Activated CD8-positive, alpha-beta memory T cell treated with anti-CD3 and anti-CD28 coated beads for 36 hours (primary cell): ENCODE data around the gene GSK3B. TPM values are rescaled to one million over a fixed set of nuclear protein-coding genes. Genes with fewer than 3 reads are reported as not detected.

Experiments
- CTCF ChIA-PET: fragments of 350-600 bp; sonication (Branson Sonifier 250); formaldehyde crosslinking; loops from one replicate; lab custom pipeline; 2021; ENCODE audit warnings: antibody characterized with exemption; lab: Charles Lee
- POLR2A ChIA-PET: fragments of 350-600 bp; sonication (Branson Sonifier 250); formaldehyde crosslinking; loops from one replicate; lab custom pipeline; 2021; ENCODE audit warnings: antibody characterized with exemption; lab: Charles Lee
- total RNA-seq, 2 experiments: library from RNA; stranded (reverse); gene quantifications; one replicate each; pipeline ENCODE4 v1.2.3, GENCODE V29; 2021

The GSK3B gene
- 10 to 100 TPM; 34.4 to 35.2 TPM for total RNA-seq

DNA sequence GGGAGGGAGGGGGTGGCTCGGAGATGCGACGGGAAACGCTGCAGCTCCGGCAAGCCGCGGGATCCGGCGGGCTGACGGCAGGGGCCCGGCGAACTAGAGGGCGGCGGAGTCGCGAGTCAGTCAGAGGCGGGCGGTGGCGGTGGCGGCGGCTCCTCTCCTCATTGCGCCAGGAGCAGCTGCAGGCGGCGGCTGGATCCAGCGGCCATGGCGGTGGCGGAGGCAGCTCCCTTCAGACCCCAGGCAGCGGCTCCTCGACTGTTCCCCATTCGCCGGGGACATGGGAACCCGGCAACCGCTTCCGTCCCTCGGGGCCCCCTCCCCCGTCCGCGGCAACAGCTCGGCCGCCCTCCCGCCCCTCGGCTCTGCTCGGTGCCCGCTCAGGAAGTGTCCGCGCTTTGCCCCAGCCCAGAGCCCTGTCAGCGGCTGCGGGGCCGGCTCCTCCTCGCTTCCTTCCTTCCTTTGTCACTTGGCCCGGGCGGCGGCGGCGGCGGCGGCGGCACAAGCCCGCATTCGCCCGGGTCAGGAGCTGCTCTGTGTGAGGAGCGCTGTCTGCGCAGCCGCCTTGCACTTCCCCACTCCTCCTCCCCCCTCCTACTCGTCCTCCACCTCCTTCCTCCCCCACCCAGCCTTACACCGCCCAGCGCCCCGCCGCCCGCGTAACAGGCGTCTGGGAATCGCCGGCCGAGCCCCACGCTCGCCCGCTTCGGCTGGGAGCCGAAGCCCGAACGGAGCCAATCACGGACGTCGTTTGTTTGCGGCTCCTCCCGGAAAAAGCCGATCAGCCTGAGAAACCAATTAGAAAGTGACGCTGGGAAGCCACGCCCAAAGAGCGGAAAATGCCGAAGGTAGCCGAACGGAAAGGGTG is at the start of gene GSK3B:
TSS of gene GSK3B (minus strand) at position 537 of the 865 bp plus-strand sequence. CDS start 1,013 bp downstream, outside the sequence.
- ChIA-PET POLR2A (interaction anchor here (0.6 to 2.3 kb wide), 4 partner anchors 42 to 463 kb away, joined by 3 to 14 read pairs (median 4); partner anchors contain the start of gene LRRC58), CTCF (interaction anchor here (1.0 to 2.0 kb wide), 5 partner anchors 105 to 256 kb away, joined by 3 to 5 read pairs (median 3); partner anchors contain the start of gene LRRC58)

DNA sequence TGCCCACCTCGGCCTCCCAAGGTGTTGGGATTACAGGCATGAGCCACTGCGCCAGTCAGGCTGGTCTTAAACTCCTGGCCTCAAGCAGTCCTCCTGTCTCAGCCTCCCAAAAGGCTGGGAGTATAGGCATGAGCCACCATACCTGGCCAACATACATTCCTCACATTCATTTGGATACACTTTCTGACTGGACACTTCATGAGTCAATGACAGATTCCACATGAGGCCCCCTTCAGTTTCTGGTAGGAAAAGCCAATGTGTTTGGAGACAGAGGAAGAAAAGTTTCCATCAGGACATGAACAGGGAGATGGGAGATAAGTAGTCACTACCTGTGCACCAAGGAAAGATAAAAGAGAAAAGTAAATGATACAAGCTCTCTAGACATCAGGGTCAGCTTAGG is 49.4 kb upstream of the GSK3B start:
- CTCF ChIA-PET: no interaction called here

DNA sequence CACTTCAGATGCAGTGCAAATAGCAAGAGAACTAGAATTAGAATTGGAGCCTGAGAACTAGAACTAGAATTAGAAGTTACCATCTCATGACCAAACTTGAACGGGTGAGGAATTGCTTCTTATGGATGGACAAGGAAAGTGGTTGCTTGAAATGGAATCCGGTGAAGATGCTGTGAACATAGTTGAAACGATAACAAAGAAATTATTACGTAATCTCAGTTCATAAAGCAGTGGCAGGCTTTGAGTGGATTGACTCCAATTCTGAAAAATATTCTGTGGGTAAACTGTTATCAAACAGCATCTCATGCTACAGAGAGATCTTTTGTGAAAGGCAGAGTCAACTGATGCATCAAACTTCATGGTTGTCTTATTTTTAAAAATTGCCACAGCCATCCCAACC is 48.0 kb upstream of the GSK3B start:
- POLR2A ChIA-PET: no interaction called here
- CTCF ChIA-PET: no interaction called here

More for the DNA sequence above, 49.4 kb upstream of the GSK3B start:
- POLR2A ChIA-PET: no interaction called here

DNA sequence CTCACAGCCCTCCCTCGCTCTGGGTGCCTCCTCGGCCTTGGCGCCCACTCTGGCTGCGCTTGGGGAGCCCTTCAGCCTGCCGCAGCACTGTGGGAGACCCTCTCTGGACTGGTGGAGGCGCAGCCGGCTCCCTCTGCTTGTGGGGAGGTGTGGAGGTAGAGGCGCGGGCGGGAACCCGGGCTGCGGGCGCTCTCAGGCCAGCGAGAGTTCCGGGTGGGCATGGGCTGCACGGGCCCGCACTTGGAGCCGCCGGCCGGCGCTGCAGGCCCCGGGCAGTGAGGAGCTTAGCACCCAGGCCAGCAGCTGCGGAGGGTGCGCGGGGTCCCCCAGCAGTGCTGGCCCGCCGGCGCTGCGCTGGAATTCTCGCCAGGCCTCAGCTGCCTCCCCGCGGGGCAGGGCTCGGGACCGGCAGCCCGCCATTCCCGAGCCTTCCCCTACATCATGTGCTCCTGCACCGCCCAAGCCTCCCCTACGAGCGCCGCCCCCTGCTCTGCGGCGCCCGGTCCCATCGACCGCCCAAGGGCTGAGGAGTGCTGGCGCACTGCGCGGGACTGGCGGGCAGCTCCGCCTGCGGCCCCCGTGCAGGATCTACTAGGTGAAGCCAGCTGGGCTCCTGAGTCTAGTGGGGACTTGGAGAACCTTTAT is 46.0 kb upstream of the GSK3B start:
- ChIA-PET POLR2A (no interaction called here), CTCF (no interaction called here)

DNA sequence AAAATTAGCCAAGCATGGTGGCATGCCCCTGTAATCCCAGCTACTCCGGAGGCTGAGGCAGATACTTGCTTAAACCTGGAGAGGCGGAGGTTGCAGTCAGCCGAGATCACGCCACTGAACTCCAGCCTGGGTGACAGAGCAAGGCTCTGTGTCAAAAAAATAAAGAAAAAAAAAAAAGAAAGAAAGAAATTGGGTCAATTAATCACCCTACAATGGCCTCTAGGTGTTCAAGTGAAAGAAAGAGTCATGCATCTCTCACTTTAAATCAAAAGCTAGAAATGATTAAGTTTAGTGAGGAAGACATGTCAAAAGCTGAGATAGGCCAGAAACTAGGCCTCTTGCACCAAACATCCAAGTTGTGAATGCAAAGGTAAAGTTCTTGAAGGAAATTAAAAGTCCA is 44.9 kb upstream of the GSK3B start:
- POLR2A ChIA-PET: no interaction called here
- CTCF ChIA-PET: no interaction called here

DNA sequence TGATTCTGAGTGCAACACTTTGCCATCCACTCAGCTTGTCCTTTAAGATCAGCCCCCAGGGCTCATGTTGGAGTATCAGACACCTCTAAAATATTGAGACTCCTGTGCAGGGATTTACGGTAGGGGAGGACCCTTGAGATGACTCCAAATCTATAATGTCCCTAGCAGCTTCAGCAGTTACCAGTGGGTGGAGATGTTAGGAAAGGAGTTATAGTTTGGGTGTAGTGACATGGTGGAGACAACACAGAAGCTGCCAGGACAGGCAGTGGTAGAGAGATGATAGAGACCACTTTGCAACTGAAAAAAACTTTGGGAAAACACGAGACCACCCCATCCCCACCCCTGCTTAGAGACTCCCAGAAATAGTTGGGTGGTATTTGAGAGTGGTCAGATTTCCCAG is 43.3 kb upstream of the GSK3B start:
- ChIA-PET CTCF (no interaction called here), POLR2A (no interaction called here)

DNA sequence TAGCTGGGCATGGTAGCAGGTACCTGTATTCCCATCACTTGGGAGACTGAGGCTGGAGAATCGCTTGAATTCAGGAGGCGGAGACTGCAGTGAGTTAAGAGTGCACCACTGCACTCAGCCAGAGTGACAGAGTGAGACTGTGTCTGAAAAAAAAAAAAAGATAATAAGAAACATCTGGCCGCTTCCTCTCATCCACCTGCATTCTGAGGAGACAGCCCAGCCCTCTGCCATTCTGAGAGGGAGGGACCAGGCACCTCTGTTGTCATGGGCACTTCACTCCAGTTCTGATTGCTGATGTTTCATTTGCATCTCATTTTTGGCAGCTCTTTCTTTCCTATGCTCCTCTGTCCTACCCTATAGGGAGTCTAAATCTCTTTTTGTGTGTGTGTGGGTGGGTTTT is 36.4 kb upstream of the GSK3B start:
- POLR2A ChIA-PET: no interaction called here

DNA sequence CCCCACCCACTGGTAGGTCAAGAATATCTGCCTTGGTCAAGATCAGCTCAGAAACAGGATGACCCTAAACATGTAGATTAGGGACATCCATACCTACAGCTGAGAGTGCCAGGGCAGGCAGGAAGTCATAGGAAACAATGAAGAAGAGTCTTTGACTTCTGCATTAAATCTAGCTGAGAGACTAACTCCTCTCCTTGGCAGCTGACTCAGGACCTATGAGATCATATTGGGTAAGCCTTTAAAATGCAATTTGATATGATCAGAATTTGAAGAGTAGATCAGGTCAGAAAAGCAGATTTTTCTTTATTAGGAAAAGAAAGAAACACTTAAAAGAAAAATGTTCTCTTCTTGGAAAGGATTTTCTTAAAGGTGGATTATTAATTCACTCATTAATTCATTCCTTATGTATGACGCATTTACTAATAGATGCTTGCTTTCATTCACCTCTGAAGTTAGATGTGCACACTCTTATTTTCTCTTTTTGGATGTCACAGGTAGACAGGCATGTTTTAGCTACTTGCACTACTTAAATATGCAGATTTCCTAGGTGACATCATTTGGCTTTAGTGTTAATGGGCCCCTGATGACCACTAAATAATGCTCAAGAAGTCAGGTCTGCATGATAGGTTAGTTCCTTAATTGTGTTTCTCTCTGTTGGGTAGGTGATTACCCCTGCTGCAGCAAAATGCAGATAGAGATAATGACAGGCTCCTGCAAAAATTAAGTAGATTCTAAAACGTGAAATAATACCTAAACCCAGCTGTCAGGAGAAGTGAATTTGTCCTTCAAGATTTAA is 35.7 kb upstream of the GSK3B start:
- ChIA-PET POLR2A (no interaction called here), CTCF (no interaction called here)

More for the DNA sequence above, 36.4 kb upstream of the GSK3B start:
- CTCF ChIA-PET: no interaction called here

DNA sequence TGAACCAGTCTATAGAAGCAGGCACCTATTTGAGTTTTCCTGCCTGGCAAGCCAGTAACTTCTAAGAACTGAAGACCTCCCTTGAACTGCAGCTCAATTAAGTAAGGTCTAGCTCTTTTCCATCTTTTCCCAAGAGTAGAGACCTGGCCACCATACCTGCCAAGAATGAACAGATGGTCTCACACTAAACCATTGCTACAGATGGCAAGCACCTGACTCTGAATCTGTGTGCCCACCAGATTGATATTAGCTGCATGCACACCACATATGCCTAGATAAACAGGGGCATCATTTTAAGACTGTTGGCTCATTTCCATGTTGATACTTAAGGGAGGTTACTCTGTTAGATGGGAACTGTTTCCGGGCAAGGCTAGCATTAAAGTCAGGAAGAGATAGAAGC is 34.8 kb upstream of the GSK3B start:
- ChIA-PET POLR2A (no interaction called here), CTCF (no interaction called here)

DNA sequence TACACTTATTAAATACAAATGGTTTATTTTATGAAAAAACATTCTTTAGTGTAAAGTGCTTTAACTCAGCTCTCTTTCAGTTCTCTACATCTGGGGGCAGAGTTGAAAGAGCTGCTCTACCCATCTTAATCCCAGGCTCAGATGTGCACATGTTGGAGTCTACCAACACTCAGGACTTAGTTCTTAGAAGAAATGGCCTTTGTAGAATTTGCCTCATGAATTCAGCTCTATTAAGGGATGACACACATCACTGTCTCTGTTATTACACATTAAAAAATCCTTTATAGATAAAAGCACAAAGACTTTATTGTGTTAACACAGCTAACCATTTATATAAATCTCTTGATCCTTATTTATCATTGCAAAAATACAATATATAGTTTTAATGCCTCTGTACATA is 31.7 kb upstream of the GSK3B start:
- POLR2A ChIA-PET: no interaction called here
- CTCF ChIA-PET: no interaction called here

DNA sequence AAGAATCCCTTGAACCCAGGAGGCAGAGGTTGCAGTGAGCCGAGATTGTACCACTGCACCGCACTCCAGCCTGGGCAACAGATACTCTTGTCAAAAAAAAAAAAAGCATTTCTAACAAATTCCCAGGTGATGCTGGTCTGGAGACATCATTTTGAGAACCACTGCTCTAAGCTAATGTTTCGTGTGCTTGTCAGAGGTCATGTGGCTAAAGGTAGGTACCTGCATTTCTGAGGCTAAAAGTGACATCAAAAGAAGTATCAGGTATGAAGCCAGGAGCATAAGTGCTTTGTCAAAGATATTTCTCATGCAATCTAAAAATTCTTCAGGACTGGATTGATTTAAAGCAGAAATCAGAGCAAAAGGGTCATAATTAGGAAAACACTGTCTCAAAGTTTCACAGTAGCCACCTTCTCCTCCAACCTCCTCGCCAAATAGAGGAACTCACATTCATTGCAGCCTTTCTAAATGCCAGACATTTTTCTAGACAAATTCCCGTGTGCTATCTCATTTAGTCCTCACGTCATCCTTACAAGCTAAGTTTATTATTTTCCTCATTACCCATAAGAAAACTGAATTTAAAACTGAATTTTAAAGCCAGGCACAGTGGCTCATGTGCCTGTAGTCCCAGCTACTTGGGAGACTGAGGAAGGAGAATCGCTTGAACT is 25.7 kb upstream of the GSK3B start:
- ChIA-PET CTCF (no interaction called here), POLR2A (no interaction called here)

DNA sequence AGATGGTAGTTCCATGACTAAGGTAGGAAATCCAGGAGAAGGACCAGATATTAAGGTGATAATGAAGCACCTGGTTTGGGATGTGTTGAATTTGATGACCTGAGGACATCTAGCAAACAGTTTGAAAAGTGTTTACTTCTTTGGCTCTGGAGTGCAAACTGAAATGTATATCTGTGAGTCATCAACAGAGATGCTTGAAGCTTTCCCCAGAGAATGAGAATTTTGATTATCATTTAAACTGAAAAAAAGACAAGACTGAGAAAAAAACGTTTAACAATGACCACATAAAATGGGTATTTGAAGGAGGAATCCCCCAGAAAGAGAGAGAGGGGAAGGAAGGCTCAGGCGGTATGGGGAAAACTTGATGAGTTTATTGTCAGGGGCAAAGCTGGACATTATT is 20.7 kb upstream of the GSK3B start:
- ChIA-PET CTCF (no interaction called here), POLR2A (no interaction called here)

DNA sequence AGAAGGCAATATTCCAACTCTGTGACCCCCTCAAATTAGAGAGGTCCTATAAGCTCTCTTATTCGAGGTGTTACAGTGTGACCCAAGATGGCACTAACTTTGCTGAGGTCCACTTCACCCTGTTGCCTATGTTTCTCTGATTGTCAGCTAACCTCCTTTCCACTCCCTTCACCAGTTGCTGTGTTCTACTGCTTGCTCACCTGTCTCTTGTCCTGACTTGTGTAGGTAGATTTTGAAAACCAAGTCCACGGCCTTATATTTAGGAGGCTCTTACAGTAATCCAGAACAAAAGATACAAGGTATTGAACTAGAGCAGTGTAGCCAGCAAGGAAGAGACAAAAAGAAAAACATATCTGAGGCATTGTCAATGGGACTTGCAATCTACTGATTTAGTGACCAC is 20.1 kb upstream of the GSK3B start:
- ChIA-PET CTCF (no interaction called here), POLR2A (no interaction called here)

DNA sequence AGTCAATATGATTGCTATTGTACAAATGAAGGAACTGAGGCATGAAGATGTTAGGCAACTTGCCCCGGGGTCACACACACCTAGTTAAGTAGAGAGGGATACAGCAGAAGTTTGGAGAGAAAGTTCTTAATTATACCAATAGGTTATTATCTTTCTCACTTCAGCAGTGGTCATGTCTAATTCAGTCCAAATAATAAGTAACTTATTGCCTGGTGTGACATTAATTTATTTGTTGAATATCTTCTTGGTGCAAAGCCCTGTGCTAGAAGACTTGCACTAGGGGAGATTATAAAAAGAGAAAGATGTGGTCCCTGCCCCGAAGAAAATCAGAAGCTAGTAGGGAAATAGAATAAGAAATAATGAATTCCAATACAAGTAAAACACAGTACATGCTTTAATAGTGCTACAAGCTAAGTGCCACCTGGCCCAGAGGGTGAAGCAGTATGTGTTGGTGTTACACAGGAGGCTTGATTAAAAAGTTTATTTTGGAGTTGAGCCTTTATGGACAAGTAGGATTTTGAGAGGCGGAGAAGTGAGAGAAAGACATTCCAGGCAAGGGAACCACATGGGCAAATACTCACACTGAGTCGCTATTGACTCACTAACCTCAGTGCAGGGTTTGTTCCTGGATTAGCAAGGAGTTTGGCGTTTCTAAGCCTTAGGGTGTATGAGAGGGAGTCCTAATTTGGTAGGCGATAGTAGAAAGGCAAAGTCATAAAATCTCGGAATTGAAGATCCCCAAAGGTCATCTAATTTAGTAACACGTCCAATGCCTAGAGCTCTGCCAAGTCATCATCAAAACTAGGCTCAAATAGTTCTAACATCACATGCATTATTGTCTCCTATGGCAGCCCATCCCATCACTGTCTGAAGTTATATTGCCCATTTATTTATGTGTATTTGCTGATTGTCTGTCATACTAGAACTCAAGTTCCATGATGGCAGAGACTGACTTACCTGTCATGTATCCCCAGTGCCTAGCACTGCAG is 19.2 kb upstream of the GSK3B start:
- POLR2A ChIA-PET: no interaction called here
- CTCF ChIA-PET: no interaction called here

DNA sequence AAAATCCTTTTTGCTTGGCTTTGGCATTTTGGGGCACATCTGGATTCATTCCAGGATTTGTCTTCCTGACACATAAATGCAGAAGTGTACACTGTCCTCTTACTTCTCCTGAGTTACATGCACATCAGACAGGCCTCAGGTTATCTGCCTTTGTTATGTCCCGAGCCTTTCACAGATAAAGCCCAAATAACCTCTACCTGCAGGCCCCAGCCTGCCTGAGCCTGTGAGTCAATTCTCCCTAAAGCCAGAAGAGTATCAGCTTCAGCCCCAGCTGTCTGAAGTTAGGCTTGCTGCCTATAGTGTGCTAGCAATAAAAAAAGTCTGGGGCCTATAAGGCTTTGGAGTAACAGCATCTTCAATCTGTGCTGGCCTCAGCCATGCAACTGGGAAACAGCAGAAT is 17.7 kb upstream of the GSK3B start:
- ChIA-PET POLR2A (no interaction called here), CTCF (no interaction called here)

DNA sequence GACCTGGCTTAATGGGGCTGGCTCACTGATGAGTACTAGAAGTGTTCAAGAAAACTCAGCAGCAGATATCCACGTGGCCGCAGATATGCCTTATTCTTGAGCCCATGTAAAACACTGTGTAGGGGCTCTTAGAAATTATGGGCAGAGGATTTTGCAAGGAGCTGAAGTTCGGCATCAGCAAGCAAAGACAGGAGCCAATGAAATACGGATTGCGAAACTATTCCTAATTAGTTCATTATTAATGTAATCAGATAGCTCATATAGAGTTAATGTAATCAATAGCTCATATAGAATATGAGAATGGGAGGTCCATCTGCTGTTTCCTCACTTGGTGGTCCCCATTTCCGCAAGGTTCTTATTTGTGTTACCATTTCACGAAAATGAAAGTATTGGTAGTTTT is 9.0 kb upstream of the GSK3B start:
- CTCF ChIA-PET: no interaction called here
- POLR2A ChIA-PET: no interaction called here

DNA sequence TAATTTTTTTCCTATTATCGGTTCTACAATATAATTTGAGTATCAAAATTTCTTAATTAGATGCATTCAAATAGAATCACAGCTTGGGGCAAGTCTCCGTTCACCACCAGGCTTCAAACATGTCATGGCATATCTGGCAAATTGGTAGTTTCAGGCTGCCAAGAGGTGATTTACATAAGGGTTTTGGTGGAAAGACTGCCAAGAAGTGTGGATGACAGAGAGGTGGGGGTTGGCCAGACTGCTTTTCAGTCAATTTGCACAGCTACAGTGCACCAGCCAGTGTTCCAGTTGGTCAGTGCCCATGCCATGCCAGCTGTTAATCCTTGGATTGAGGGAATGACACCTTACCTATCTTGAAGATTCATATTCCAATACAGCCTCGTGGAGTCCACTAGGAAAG is 8.4 kb upstream of the GSK3B start:
- CTCF ChIA-PET: no interaction called here
- POLR2A ChIA-PET: no interaction called here

DNA sequence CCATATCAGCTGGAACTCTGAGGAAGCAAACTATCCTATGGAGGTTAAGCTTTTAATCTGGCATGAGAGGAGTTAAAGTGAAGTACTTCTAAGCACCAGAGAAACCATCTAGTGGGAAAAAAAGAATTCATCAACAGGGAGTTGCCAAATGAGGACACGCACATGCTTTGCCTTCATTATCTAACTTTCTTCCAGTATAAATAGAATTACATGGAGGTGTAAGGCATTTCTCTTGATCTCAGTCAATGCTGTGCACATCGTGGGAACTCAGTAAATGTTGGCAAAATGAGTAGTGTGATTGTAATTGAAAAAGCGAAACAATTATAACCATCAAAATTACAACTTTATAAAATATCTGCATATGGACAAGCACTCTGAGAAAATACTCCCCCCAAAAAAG is 8.0 kb upstream of the GSK3B start:
- ChIA-PET CTCF (no interaction called here), POLR2A (no interaction called here)
